Activated naive CD8-positive, alpha-beta T cell treated with anti-CD3 and anti-CD28 coated beads for 36 hours (primary cell): Measurements from ENCODE around the gene GTPBP4. TPM values are rescaled to one million over a fixed set of nuclear protein-coding genes. Genes with fewer than 3 reads are reported as not detected.
A peak's percentile ranks its signal among the peaks of the same experiment; 100 is the strongest.

Source experiments
- DNase-seq: peaks from one replicate; pipeline ENCODE4 v3.0.0; 2021
- H3K27ac Mint-ChIP-seq: one replicate; pipeline ENCODE4 v1.8.0; 2022; ENCODE audit warnings: mild to moderate bottlenecking, moderate library complexity, mixed read lengths
- H3K27me3 Mint-ChIP-seq: one replicate; pipeline ENCODE4 v1.8.0; 2022; ENCODE audit warnings: mild to moderate bottlenecking, mixed read lengths
- H3K36me3 Mint-ChIP-seq: one replicate; pipeline ENCODE4 v1.8.0; 2021; ENCODE audit warnings: mild to moderate bottlenecking, mixed read lengths
- H3K4me1 Mint-ChIP-seq: one replicate; pipeline ENCODE4 v1.8.0; 2021; ENCODE audit warnings: mixed read lengths
- H3K4me3 Mint-ChIP-seq: one replicate; pipeline ENCODE4 v1.8.0; 2022; ENCODE audit warnings: mild to moderate bottlenecking, moderate library complexity, mixed read lengths
- H3K9me3 Mint-ChIP-seq: one replicate; pipeline ENCODE4 v1.8.0; 2022; ENCODE audit warnings: mixed read lengths
- total RNA-seq, 2 experiments: library from RNA; stranded (reverse); gene quantifications; one replicate each; pipeline ENCODE4 v1.2.3, GENCODE V29; 2021

GTPBP4 gene
- 100 to 1,000 TPM; 158 to 163 TPM for total RNA-seq

GRCh38 chr10:987870-988666, at the start of gene GTPBP4:
Gene GTPBP4 (plus strand): TSS chr10:988434. CDS start chr10:988480, 46 bp downstream.
- Mint-ChIP-seq H3K4me3 (peak within 1 kb of the TSS; percentile 93), H3K36me3 (peaks cover 35% of the 10 kb centered on the region), H3K9me3 (no peaks in the 10 kb centered on the region), H3K4me1 (peaks cover 30% of the 10 kb centered on the region), H3K27me3 (no peaks in the 10 kb centered on the region), H3K27ac (peak within 1 kb of the TSS; percentile 97)
- DNase-seq: peak; percentile 97

GRCh38 chr10:938941-939678, 49.1 kb upstream of the GTPBP4 start:
- DNase-seq: no peak
- Mint-ChIP-seq H3K4me3 (no peak overlapping the region), H3K4me1 (peaks cover 39% of the 10 kb centered on the region), H3K9me3 (peaks cover 1% of the 10 kb centered on the region), H3K27ac (peak overlapping the region; percentile 42), H3K27me3 (no peaks in the 10 kb centered on the region), H3K36me3 (no peaks in the 10 kb centered on the region)

- no peaks in the 10 kb centered on the region for H3K27me3 Mint-ChIP-seq
- peaks cover 1% of the 10 kb centered on the region for H3K9me3 Mint-ChIP-seq
- no peak for DNase-seq
- no peak overlapping the region for H3K4me3 Mint-ChIP-seq
- no peaks in the 10 kb centered on the region for H3K36me3 Mint-ChIP-seq
- H3K27ac Mint-ChIP-seq: no peak overlapping the region
- H3K4me1 Mint-ChIP-seq: peaks cover 49% of the 10 kb centered on the region
These were observed 44.8 kb upstream of the GTPBP4 start for GRCh38 chr10:943334-944033.

- H3K4me3 Mint-ChIP-seq: peak overlapping the region; percentile 14
- H3K9me3 Mint-ChIP-seq: peaks cover 1% of the 10 kb centered on the region
- no peaks in the 10 kb centered on the region for H3K27me3 Mint-ChIP-seq
- H3K36me3 Mint-ChIP-seq: no peaks in the 10 kb centered on the region
- peak overlapping the region; percentile 52 for H3K27ac Mint-ChIP-seq
- peak; percentile 55 for DNase-seq
- peaks cover 42% of the 10 kb centered on the region for H3K4me1 Mint-ChIP-seq
These were observed 44.0 kb upstream of the GTPBP4 start for GRCh38 chr10:944034-944831.

GRCh38 chr10:945778-946177, 42.5 kb upstream of the GTPBP4 start:
- no peaks in the 10 kb centered on the region for H3K36me3 Mint-ChIP-seq
- no peak for DNase-seq
- H3K4me1 Mint-ChIP-seq: peaks cover 34% of the 10 kb centered on the region
- H3K9me3 Mint-ChIP-seq: peaks cover 1% of the 10 kb centered on the region
- no peak overlapping the region for H3K27ac Mint-ChIP-seq
- H3K27me3 Mint-ChIP-seq: peaks cover 4% of the 10 kb centered on the region
- H3K4me3 Mint-ChIP-seq: no peak overlapping the region

- Mint-ChIP-seq H3K4me1 (peaks cover 28% of the 10 kb centered on the region), H3K36me3 (no peaks in the 10 kb centered on the region), H3K9me3 (peaks cover 1% of the 10 kb centered on the region), H3K27ac (no peak overlapping the region), H3K27me3 (peaks cover 4% of the 10 kb centered on the region), H3K4me3 (no peak overlapping the region)
- DNase-seq: no peak
These were observed 41.2 kb upstream of the GTPBP4 start for GRCh38 chr10:947051-947450.

- Mint-ChIP-seq H3K36me3 (no peaks in the 10 kb centered on the region), H3K4me3 (no peak overlapping the region), H3K4me1 (peaks cover 20% of the 10 kb centered on the region), H3K9me3 (no peaks in the 10 kb centered on the region), H3K27ac (no peak overlapping the region), H3K27me3 (peaks cover 4% of the 10 kb centered on the region)
- no peak for DNase-seq
These were observed 40.4 kb upstream of the GTPBP4 start for GRCh38 chr10:947881-948280.

GRCh38 chr10:948347-948746, 39.9 kb upstream of the GTPBP4 start:
- H3K27ac Mint-ChIP-seq: no peak overlapping the region
- H3K27me3 Mint-ChIP-seq: peaks cover 4% of the 10 kb centered on the region
- H3K4me1 Mint-ChIP-seq: peaks cover 17% of the 10 kb centered on the region
- H3K9me3 Mint-ChIP-seq: no peaks in the 10 kb centered on the region
- H3K4me3 Mint-ChIP-seq: no peak overlapping the region
- DNase-seq: no peak
- H3K36me3 Mint-ChIP-seq: no peaks in the 10 kb centered on the region

GRCh38 chr10:949446-949845, 38.8 kb upstream of the GTPBP4 start:
- DNase-seq: no peak
- Mint-ChIP-seq H3K27me3 (peaks cover 4% of the 10 kb centered on the region), H3K36me3 (no peaks in the 10 kb centered on the region), H3K4me1 (peaks cover 10% of the 10 kb centered on the region), H3K27ac (no peak overlapping the region), H3K4me3 (no peak overlapping the region), H3K9me3 (no peaks in the 10 kb centered on the region)

GRCh38 chr10:953836-954235, 34.4 kb upstream of the GTPBP4 start:
- Mint-ChIP-seq H3K9me3 (no peaks in the 10 kb centered on the region), H3K27ac (no peak overlapping the region), H3K4me3 (no peak overlapping the region), H3K27me3 (peaks cover 4% of the 10 kb centered on the region), H3K4me1 (no peaks in the 10 kb centered on the region), H3K36me3 (no peaks in the 10 kb centered on the region)
- DNase-seq: no peak

- DNase-seq: no peak
- Mint-ChIP-seq H3K27ac (no peak overlapping the region), H3K4me1 (no peaks in the 10 kb centered on the region), H3K27me3 (peaks cover 3% of the 10 kb centered on the region), H3K36me3 (no peaks in the 10 kb centered on the region), H3K4me3 (no peak overlapping the region), H3K9me3 (no peaks in the 10 kb centered on the region)
These were observed 33.8 kb upstream of the GTPBP4 start for GRCh38 chr10:954396-954795.

- H3K9me3 Mint-ChIP-seq: no peaks in the 10 kb centered on the region
- H3K27me3 Mint-ChIP-seq: peaks cover 6% of the 10 kb centered on the region
- no peak overlapping the region for H3K4me3 Mint-ChIP-seq
- no peaks in the 10 kb centered on the region for H3K36me3 Mint-ChIP-seq
- DNase-seq: no peak
- H3K27ac Mint-ChIP-seq: no peak overlapping the region
- H3K4me1 Mint-ChIP-seq: no peaks in the 10 kb centered on the region
These were observed 33.0 kb upstream of the GTPBP4 start for GRCh38 chr10:955127-955819.

- no peak for DNase-seq
- H3K4me3 Mint-ChIP-seq: no peak overlapping the region
- no peak overlapping the region for H3K27ac Mint-ChIP-seq
- H3K27me3 Mint-ChIP-seq: peaks cover 6% of the 10 kb centered on the region
- no peaks in the 10 kb centered on the region for H3K4me1 Mint-ChIP-seq
- H3K36me3 Mint-ChIP-seq: no peaks in the 10 kb centered on the region
- no peaks in the 10 kb centered on the region for H3K9me3 Mint-ChIP-seq
These were observed 32.4 kb upstream of the GTPBP4 start for GRCh38 chr10:955820-956217.

- Mint-ChIP-seq H3K36me3 (no peaks in the 10 kb centered on the region), H3K27ac (no peak overlapping the region), H3K4me1 (no peaks in the 10 kb centered on the region), H3K9me3 (no peaks in the 10 kb centered on the region), H3K4me3 (no peak overlapping the region), H3K27me3 (peaks cover 6% of the 10 kb centered on the region)
- no peak for DNase-seq
These were observed 30.1 kb upstream of the GTPBP4 start for GRCh38 chr10:958106-958505.
